Stimulated activated naive CD8-positive, alpha-beta T cell treated with anti-CD3 and anti-CD28 coated beads, Interleukin-15, amount 100 ng/mL, for 72 hours (primary cell): ENCODE data around the gene SLC35B3.
"Not testable (repeated sequence)": the region's sequence is repeated elsewhere in the genome, so short reads cannot be mapped to it uniquely, and the experiment has no call there.

Experiments used
- ATAC-seq: fragments of 150-1000 bp; cut with Tn5 transposase; 2 replicates; pipeline ENCODE4 v1.10.0; 2021; ENCODE audit warnings: mild to moderate bottlenecking, moderate library complexity
- DNase-seq, 2 donors: peaks; one replicate each; pipeline ENCODE4 v3.0.0; 2021 to 2022
- H3K27ac Mint-ChIP-seq, 2 donors: one replicate each; pipeline ENCODE4 v1.8.0; 2022; ENCODE audit warnings: mild to moderate bottlenecking in 2 of 2, mixed read lengths in 2 of 2, moderate library complexity in 2 of 2
- H3K27me3 Mint-ChIP-seq: one replicate; pipeline ENCODE4 v1.8.0; 2022; ENCODE audit warnings: mixed read lengths
- H3K4me1 Mint-ChIP-seq: one replicate; pipeline ENCODE4 v1.8.0; 2022; ENCODE audit warnings: mild to moderate bottlenecking, mixed read lengths
- H3K4me3 Mint-ChIP-seq, 2 donors: one replicate each; pipeline ENCODE4 v1.8.0; 2022; ENCODE audit warnings: mild to moderate bottlenecking in 2 of 2, mixed read lengths in 2 of 2, moderate library complexity in 1 of 2
- H3K9me3 Mint-ChIP-seq, 2 donors: one replicate each; pipeline ENCODE4 v1.8.0; 2022; ENCODE audit warnings: mixed read lengths in 2 of 2

Gene SLC35B3

DNA sequence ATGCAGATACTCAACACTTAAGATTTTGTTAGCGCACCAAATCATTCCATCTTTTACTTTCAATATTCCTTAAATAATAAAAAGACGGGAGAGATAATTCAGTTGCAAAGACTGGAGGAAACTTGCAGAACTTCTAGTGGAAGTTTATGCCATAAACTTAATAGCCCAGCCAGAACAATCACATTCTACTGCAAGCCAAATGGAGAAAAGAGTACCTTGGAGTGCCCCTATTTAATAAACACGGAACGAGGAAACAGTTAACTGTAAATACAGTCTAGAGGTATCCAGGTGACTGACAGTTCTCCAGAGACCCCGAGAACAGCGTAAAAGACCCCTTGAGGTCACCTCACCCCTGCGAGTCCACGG, 635 bp downstream of the SLC35B3 start:
- H3K4me1 Mint-ChIP-seq: peaks cover 30% of the 10 kb centered on the region
- H3K27me3 Mint-ChIP-seq: no peaks in the 10 kb centered on the region

GRCh38 chr6:8432614-8433013, 2.7 kb downstream of the SLC35B3 start:
- Mint-ChIP-seq H3K4me1 (peaks cover 30% of the 10 kb centered on the region), H3K27ac (no peak overlapping the region), H3K4me3 (peak overlapping the region in 1 of 2 donors; percentile 73), H3K27me3 (no peaks in the 10 kb centered on the region), H3K9me3 (peaks cover 0 to under 1% of the 10 kb centered on the region in 2 donors)
- ATAC-seq (no peak), DNase-seq (no peak)

More for the DNA sequence above, 635 bp downstream of the SLC35B3 start:
- peaks cover 0 to 6% of the 10 kb centered on the region in 2 donors for H3K9me3 Mint-ChIP-seq
- no peak for DNase-seq
- peak; percentile 50 for ATAC-seq
- peak overlapping the region; percentile 99 for H3K27ac Mint-ChIP-seq
- H3K4me3 Mint-ChIP-seq: peak overlapping the region; percentile 94 to 98

GRCh38 chr6:8429821-8430220, 5.5 kb downstream of the SLC35B3 start:
- H3K27ac Mint-ChIP-seq: no peak overlapping the region
- H3K27me3 Mint-ChIP-seq: no peaks in the 10 kb centered on the region
- DNase-seq (no peak), ATAC-seq (no peak)
- no peak overlapping the region for H3K4me3 Mint-ChIP-seq
- H3K4me1 Mint-ChIP-seq: peaks cover 18% of the 10 kb centered on the region
- no peaks in the 10 kb centered on the region for H3K9me3 Mint-ChIP-seq

- not testable (repeated sequence) for H3K27ac Mint-ChIP-seq, H3K9me3 Mint-ChIP-seq, ATAC-seq, H3K4me1 Mint-ChIP-seq, H3K4me3 Mint-ChIP-seq, H3K27me3 Mint-ChIP-seq, DNase-seq
Observed at GRCh38 chr6:8426544-8426943, 8.8 kb downstream of the SLC35B3 start.

DNA sequence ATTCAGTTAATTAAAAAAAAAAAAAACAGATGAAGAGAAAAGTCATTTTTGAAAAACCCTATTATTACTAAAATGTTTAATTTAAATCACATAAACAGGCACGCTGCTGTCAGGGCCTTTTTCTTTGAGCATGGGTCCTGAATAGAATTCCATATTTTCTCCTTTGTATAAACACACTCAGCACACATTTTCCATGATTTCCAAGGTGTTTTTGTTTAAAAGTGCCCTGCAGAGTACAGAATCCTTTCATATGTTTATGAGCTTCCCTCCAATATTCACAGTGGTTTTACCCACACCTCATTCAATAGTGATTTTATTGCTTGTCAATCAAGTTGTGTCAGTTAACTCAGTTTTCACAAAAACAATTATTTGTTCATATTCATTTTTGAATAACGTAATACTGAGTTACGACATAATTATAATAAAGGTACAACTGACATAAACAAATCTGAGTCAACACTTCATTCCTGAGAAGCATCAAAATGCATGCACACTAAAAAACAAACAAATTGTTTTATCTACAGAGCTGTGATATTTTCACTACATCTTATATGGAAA, 15.2 kb downstream of the SLC35B3 start:
- Mint-ChIP-seq H3K27ac (no peak overlapping the region), H3K9me3 (no peaks in the 10 kb centered on the region), H3K27me3 (no peaks in the 10 kb centered on the region), H3K4me3 (no peak overlapping the region), H3K4me1 (no peaks in the 10 kb centered on the region)
- ATAC-seq: no peak
- DNase-seq: no peak

GRCh38 chr6:8415913-8416312, 19.4 kb downstream of the SLC35B3 start:
- Mint-ChIP-seq H3K4me1 (no peaks in the 10 kb centered on the region), H3K27ac (no peak overlapping the region), H3K9me3 (no peaks in the 10 kb centered on the region)

DNA sequence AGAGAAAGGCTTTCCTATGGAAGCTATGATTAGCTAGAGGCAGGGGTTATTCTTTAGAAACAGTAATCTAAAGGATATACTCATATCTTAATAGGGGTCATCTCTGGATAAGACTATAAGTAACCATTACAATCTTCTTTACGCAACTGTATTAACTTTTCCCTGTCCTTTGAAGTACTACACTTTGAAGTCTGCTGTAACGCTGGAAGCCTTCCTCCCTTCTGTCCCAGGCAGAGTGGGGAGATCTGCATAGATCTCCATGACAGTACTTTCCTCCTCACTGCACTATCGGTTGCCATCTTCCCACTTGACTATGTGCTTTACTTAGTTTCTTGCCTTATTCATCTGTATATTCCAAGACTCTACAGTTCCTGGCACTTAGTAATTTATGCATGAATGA, 20.1 kb downstream of the SLC35B3 start:
- ATAC-seq (no peak), DNase-seq (no peak)
- Mint-ChIP-seq H3K4me3 (no peak overlapping the region), H3K27me3 (no peaks in the 10 kb centered on the region), H3K27ac (no peak overlapping the region), H3K9me3 (no peaks in the 10 kb centered on the region), H3K4me1 (no peaks in the 10 kb centered on the region)

More at GRCh38 chr6:8415913-8416312, 19.4 kb downstream of the SLC35B3 start:
- H3K27me3 Mint-ChIP-seq: no peaks in the 10 kb centered on the region
- DNase-seq (no peak), ATAC-seq (no peak)
- H3K4me3 Mint-ChIP-seq: no peak overlapping the region

DNA sequence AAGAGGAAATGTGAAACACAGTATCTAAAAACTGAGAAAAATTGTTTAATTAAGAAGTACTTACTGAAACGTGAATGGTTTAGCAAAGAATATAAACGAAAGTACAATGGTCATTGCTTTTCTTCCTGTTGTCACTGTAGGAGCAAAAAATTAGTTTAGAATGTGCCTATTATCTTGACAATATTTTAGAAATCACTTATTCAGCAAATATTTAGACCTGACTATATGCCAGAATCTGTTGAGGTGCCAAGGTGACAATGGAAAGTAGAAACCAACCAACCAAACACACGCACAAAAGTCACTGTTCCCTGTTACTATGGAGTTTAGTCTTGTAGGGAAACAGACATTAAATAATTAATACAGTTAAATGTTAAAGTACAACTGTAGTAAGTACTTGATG, 20.5 kb downstream of the SLC35B3 start:
- H3K27me3 Mint-ChIP-seq: no peaks in the 10 kb centered on the region
- no peaks in the 10 kb centered on the region for H3K4me1 Mint-ChIP-seq
- H3K27ac Mint-ChIP-seq: no peak overlapping the region
- H3K9me3 Mint-ChIP-seq: no peaks in the 10 kb centered on the region
- ATAC-seq (no peak), DNase-seq (no peak)
- no peak overlapping the region for H3K4me3 Mint-ChIP-seq

DNA sequence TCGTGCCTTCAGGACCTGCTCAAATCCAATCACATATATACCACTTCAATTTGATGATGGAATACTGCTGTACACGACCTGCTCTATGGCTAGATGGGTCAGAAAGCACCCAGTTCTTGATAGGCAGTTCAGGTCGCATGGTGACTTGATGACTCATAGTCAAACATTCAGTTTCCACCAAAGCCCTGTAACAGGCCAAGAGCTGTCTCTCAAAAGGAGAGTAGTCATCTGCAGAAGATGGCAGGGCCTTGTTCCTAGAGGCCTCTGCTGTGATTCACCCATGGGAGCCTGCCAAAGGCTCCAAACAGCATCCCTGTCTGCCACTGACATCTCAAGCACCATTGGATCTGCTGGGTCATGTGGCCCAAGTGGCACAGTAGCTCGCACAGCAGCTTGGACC, 29.4 kb downstream of the SLC35B3 start:
- not testable (repeated sequence) for ATAC-seq, H3K4me3 Mint-ChIP-seq, H3K4me1 Mint-ChIP-seq, H3K27ac Mint-ChIP-seq, H3K27me3 Mint-ChIP-seq
- peaks cover 16 to 20% of the 10 kb centered on the region in 2 donors for H3K9me3 Mint-ChIP-seq
- DNase-seq: peak in 1 of 2 donors; percentile 9

- H3K27ac Mint-ChIP-seq: no peak overlapping the region
- DNase-seq: no peak
- no peaks in the 10 kb centered on the region for H3K4me1 Mint-ChIP-seq
- H3K9me3 Mint-ChIP-seq: peaks cover 3 to 10% of the 10 kb centered on the region in 2 donors
- ATAC-seq: no peak
- H3K27me3 Mint-ChIP-seq: no peaks in the 10 kb centered on the region
- H3K4me3 Mint-ChIP-seq: no peak overlapping the region
Observed at GRCh38 chr6:8402546-8402945, 32.8 kb downstream of the SLC35B3 start.

DNA sequence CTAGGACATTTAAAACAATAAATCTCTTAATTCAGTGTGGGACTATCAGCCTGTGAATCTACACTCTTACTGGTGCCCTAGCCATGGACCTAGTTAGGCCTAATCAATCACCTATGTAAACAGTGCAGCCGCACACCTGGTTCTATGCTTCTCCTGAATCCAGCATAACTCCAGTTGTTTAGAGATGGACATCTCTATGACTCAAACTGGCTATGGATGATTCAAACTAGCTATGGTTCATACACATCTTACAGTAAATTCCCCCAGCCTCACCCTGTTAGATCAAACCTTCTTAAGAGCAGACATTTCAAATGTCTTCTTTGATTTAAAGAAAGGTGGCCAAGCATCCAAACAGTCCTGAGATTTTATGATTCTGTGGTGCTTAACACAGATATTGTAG, 34.7 kb downstream of the SLC35B3 start:
- Mint-ChIP-seq H3K9me3 (peaks cover 3 to 7% of the 10 kb centered on the region in 2 donors), H3K27ac (no peak overlapping the region)
- ATAC-seq: no peak

GRCh38 chr6:8392569-8392968, 42.8 kb downstream of the SLC35B3 start:
- no peak for DNase-seq
- Mint-ChIP-seq H3K27me3 (no peaks in the 10 kb centered on the region), H3K4me3 (peak overlapping the region; percentile 9 to 23), H3K4me1 (peaks cover 17% of the 10 kb centered on the region), H3K9me3 (peaks cover 0 to 5% of the 10 kb centered on the region in 2 donors), H3K27ac (peak overlapping the region; percentile 16 to 68)
- ATAC-seq: no peak

More for the DNA sequence above, 34.7 kb downstream of the SLC35B3 start:
- H3K27me3 Mint-ChIP-seq: no peaks in the 10 kb centered on the region
- no peak overlapping the region for H3K4me3 Mint-ChIP-seq
- DNase-seq: no peak
- H3K4me1 Mint-ChIP-seq: no peaks in the 10 kb centered on the region

- H3K27me3 Mint-ChIP-seq: no peaks in the 10 kb centered on the region
- H3K4me1 Mint-ChIP-seq: peaks cover 17% of the 10 kb centered on the region
- no peak overlapping the region for H3K4me3 Mint-ChIP-seq
- ATAC-seq (no peak), DNase-seq (no peak)
- H3K27ac Mint-ChIP-seq: no peak overlapping the region
- H3K9me3 Mint-ChIP-seq: peaks cover 0 to 5% of the 10 kb centered on the region in 2 donors
Observed at GRCh38 chr6:8391934-8392333, 43.4 kb downstream of the SLC35B3 start.

DNA sequence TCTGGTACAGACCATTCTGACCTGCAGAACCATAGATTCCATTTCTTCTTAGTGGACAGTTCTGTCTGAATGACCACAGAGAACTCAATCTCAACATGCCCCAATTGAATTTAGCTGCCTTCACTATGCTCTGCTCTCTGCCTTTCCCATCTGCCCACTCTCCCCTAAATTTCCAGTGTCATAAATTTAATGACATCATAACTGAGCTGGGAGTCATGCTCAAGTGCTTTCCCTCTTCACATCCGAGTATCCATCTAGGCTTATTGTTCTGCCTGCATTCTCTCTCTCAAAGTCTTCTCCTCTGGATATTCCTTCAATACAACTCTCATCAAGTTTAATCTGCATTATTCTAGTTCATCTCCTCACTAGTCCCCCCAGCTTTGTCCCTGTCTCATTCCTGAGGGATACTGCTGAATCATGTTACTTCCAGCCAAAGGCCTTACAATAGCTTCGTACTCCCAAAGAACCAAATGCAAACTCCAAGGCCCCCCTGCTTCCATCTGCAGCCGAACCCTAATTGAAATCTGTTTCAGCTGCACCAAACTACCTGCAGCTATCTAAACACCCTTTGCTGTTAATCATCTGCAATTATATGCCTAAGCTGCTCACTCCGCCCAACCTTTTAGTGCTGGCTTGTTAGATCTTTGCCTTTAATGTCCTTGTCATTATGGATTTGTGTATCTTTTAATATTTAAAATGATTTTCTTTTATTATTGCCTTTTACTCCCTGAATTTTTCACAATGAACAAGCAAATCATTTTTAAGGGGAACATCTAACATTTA, 46.1 kb downstream of the SLC35B3 start:
- Mint-ChIP-seq H3K27ac (no peak overlapping the region), H3K4me3 (no peak overlapping the region), H3K27me3 (no peaks in the 10 kb centered on the region), H3K9me3 (peaks cover 0 to 5% of the 10 kb centered on the region in 2 donors), H3K4me1 (peaks cover 16% of the 10 kb centered on the region)
- DNase-seq (no peak), ATAC-seq (no peak)

DNA sequence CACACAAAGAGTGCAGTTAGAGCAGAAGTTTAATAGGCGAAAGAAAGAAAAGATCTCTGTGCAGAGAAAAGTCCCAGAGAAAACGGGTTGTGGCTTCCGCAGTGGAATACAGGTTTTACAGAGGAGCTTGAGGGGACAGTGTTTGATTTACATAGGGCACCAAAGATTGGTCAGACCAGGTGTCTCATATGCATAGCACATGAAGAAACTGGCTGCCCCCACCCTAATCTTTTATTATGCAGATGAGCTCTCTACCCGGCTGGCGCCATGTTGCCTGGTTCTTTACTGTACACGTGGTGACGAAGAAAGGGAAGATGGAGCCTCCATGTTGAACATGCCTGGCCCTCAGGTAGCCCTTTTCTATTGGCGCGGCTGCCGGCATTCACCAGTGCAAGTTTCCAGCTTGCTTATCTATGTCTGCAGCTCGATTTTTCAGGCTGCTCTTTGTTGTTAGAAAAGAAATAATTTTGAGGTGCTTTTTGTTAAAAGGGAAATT, 47.4 kb downstream of the SLC35B3 start:
- peaks cover 10% of the 10 kb centered on the region for H3K4me1 Mint-ChIP-seq
- H3K27ac Mint-ChIP-seq: no peak overlapping the region
- H3K4me3 Mint-ChIP-seq: no peak overlapping the region
- DNase-seq: no peak
- no peaks in the 10 kb centered on the region for H3K9me3 Mint-ChIP-seq
- H3K27me3 Mint-ChIP-seq: no peaks in the 10 kb centered on the region
- no peak for ATAC-seq

DNA sequence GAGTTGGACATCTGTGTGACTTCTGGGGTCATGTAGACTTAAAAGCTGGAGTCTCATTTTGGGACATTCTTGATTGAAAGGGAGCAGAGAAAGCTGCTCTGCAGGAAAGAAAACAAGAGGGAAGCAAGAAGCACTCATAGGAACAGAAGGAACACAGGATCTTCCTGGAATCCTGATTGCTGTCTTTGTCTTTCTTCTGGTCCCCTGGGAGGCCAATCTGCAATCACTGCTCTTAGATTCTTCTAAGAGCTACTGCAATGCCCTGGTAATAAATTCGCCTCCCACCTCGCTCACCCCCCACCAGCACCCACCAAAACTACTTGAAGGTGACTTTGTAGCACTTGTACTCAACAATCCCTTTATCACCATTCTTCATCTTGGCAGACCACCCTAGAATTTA, 51.8 kb downstream of the SLC35B3 start:
- H3K9me3 Mint-ChIP-seq: no peaks in the 10 kb centered on the region
- DNase-seq: no peak
- H3K4me3 Mint-ChIP-seq: no peak overlapping the region
- H3K4me1 Mint-ChIP-seq: no peaks in the 10 kb centered on the region
- peak overlapping the region in 1 of 2 donors; percentile 31 for H3K27ac Mint-ChIP-seq
- no peak for ATAC-seq
- no peaks in the 10 kb centered on the region for H3K27me3 Mint-ChIP-seq
